GM13977 (cell line): ENCODE data around the gene CFAP43.

ENCODE experiments used
- DNase-seq: peaks from one replicate; pipeline ENCODE4 v3.0.0; 2012; ENCODE audit warnings: low spot score
- CTCF ChIP-seq: IDR thresholded peaks from 2 replicates; pipeline ENCODE4 v1.5.1; 2012; ENCODE audit warnings: mild to moderate bottlenecking, control low read depth; ENCODE audit not compliant: insufficient read depth; ENCODE audit errors: extremely low read depth, missing control alignments
- in situ Hi-C: fragments of 300-500 bp; cut with MboI; formaldehyde crosslinking; loops from one replicate; pipeline ENCODE4 v1.12.0; 2022; ENCODE audit warnings: low sequenced_read_pairs, low pct_unique_long_range_greater_than_20kb, mixed read lengths, inconsistent platforms; ENCODE audit not compliant: unreplicated experiment

CFAP43 gene

GRCh38 chr10:104242545-104242944 lies 10.4 kb upstream of the CFAP43 start:
- in situ Hi-C loops = no loop called here
- DNase-seq = no peak

GRCh38 chr10:104240078-104240477 lies 7.9 kb upstream of the CFAP43 start:
- no peak for TF ChIP-seq CTCF
- no peak for DNase-seq
- in situ Hi-C loops = no loop called here

More at GRCh38 chr10:104242545-104242944, 10.4 kb upstream of the CFAP43 start:
- no peak for TF ChIP-seq CTCF

GRCh38 chr10:104235801-104236200 lies 3.6 kb upstream of the CFAP43 start:
- in situ Hi-C loops = no loop called here
- no peak for DNase-seq

GRCh38 chr10:104234934-104235333 lies 2.8 kb upstream of the CFAP43 start:
- in situ Hi-C loops = no loop called here
- no peak for DNase-seq
- no peak for TF ChIP-seq CTCF

More at GRCh38 chr10:104235801-104236200, 3.6 kb upstream of the CFAP43 start:
- no peak for TF ChIP-seq CTCF

GRCh38 chr10:104233817-104234216 lies 1.7 kb upstream of the CFAP43 start:
- no peak for TF ChIP-seq CTCF
- DNase-seq = no peak
- in situ Hi-C loops = no loop called here

GRCh38 chr10:104232613-104233102 lies 494 bp upstream of the CFAP43 start:
- TF ChIP-seq CTCF = no peak

GRCh38 chr10:104230490-104230889 lies 1.7 kb downstream of the CFAP43 start:
- DNase-seq = peak; percentile 26
- in situ Hi-C loops = no loop called here

More at GRCh38 chr10:104232613-104233102, 494 bp upstream of the CFAP43 start:
- in situ Hi-C loops = no loop called here
- no peak for DNase-seq

More at GRCh38 chr10:104230490-104230889, 1.7 kb downstream of the CFAP43 start:
- TF ChIP-seq CTCF = no peak
